Activated CD8-positive, alpha-beta T cell treated with anti-CD3 and anti-CD28 coated beads for 36 hours (primary cell): ENCODE measurements around the gene RAD50. TPM values are rescaled to one million over a fixed set of nuclear protein-coding genes. Genes with fewer than 3 reads are reported as not detected.
"Not testable (repeated sequence)": the region's sequence is repeated elsewhere in the genome, so short reads cannot be mapped to it uniquely, and the experiment has no call there.

Experiments used
- ATAC-seq: fragments of 200-7000 bp; cut with Tn5 transposase; one replicate; pipeline ENCODE4 v1.10.0; 2021; ENCODE audit warnings: mild to moderate bottlenecking, moderate library complexity
- CTCF ChIA-PET: fragments of 350-600 bp; sonication (Branson Sonifier 250); formaldehyde crosslinking; loops from one replicate; lab custom pipeline; 2021; ENCODE audit warnings: antibody characterized with exemption; lab: Charles Lee
- POLR2A ChIA-PET: fragments of 350-600 bp; sonication (Branson Sonifier 250); formaldehyde crosslinking; loops from one replicate; lab custom pipeline; 2021; ENCODE audit warnings: antibody characterized with exemption; lab: Charles Lee
- DNase-seq: peaks from one replicate; pipeline ENCODE4 v3.0.0-alpha.2; 2020
- H3K27ac Mint-ChIP-seq: one replicate; pipeline ENCODE4 v1.8.0; 2021; ENCODE audit warnings: mild to moderate bottlenecking, mixed read lengths
- H3K27me3 Mint-ChIP-seq: one replicate; pipeline ENCODE4 v1.8.0; 2021; ENCODE audit warnings: mixed read lengths
- H3K36me3 Mint-ChIP-seq: one replicate; pipeline ENCODE4 v1.8.0; 2021; ENCODE audit warnings: low read depth, mixed read lengths
- H3K4me1 Mint-ChIP-seq: one replicate; pipeline ENCODE4 v1.8.0; 2021; ENCODE audit warnings: low read depth, mixed read lengths
- H3K4me3 Mint-ChIP-seq: one replicate; pipeline ENCODE4 v1.8.0; 2021; ENCODE audit warnings: mild to moderate bottlenecking, moderate library complexity, mixed read lengths
- H3K9me3 Mint-ChIP-seq: one replicate; pipeline ENCODE4 v1.8.0; 2021; ENCODE audit warnings: mixed read lengths
- intact Hi-C: fragments of 100-400 bp; cut with micrococcal nuclease; formaldehyde crosslinking; loops from one replicate; pipeline ENCODE4 v1.10.0; 2022
- total RNA-seq, 2 experiments: library from RNA; stranded (reverse); gene quantifications; one replicate each; pipeline ENCODE4 v1.2.3, GENCODE V29; 2021
- TF ChIP-seq, protein P1 (sequence below): fragments of 200-600 bp; IDR thresholded peaks from one replicate; pipeline ENCODE4 v1.8.0; 2022; ENCODE audit warnings: antibody characterized with exemption, mild to moderate bottlenecking

Gene RAD50
- total RNA-seq, 2 experiments from 2014 or later, result 46.4 to 48.9 TPM

DNA sequence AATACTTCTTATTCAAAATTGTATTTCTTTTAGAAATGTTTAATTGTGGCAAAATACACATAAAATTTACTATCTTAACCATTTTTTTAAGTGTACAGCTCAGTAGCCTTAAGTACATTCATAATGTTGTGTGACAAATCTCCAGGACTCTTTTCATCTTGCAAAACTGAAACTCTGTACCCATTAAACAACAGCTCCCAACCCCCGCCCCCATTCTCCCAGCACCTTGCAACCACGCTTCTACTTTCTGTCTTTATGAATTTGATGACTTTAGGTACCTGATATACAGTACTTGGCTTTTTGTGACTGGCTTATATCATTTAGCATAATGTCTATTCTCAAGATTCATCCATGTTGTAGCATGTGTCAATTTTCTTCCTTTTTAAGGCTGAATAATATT, 10.7 kb upstream of the RAD50 start:
- H3K27ac Mint-ChIP-seq, result no peak overlapping the region
- peak; percentile 85 for ATAC-seq
- no peaks in the 10 kb centered on the region for H3K9me3 Mint-ChIP-seq
- ChIA-PET POLR2A (interaction anchor here (0.9 to 1.4 kb wide), 2 partner anchors 16 to 23 kb away, joined by 3 to 4 read pairs; no protein-coding TSS in a partner anchor), CTCF (interaction anchor here (1.0 to 6.1 kb wide), 4 partner anchors 13 to 274 kb away, joined by 3 to 31 read pairs (median 3); no protein-coding TSS in a partner anchor)
- no peaks in the 10 kb centered on the region for H3K36me3 Mint-ChIP-seq
- DNase-seq, result peak; percentile 86
- TF ChIP-seq, protein P1, sequence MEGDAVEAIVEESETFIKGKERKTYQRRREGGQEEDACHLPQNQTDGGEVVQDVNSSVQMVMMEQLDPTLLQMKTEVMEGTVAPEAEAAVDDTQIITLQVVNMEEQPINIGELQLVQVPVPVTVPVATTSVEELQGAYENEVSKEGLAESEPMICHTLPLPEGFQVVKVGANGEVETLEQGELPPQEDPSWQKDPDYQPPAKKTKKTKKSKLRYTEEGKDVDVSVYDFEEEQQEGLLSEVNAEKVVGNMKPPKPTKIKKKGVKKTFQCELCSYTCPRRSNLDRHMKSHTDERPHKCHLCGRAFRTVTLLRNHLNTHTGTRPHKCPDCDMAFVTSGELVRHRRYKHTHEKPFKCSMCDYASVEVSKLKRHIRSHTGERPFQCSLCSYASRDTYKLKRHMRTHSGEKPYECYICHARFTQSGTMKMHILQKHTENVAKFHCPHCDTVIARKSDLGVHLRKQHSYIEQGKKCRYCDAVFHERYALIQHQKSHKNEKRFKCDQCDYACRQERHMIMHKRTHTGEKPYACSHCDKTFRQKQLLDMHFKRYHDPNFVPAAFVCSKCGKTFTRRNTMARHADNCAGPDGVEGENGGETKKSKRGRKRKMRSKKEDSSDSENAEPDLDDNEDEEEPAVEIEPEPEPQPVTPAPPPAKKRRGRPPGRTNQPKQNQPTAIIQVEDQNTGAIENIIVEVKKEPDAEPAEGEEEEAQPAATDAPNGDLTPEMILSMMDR, result no peak
- H3K4me3 Mint-ChIP-seq, result no peak overlapping the region
- peaks cover 28% of the 10 kb centered on the region for H3K4me1 Mint-ChIP-seq
- H3K27me3 Mint-ChIP-seq, result peaks cover 2% of the 10 kb centered on the region
- intact Hi-C loops, result no loop called here

DNA sequence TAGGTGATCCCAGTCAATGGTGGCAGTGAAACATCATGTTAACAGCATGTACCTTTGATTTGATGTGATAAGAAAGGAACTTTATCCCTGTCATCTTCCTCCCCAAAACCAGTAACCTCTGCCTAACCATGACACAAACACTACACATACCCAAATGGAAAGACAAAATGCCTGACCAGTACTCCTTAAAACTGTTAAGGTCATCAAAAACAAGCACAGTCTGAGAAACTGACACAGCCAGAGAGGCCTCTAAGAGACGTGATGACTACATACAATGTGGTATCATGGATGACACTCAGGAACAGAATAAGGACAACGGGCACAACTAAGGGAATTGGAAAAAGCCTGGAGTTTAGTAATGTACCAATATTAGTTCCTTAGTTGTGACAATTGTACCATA, 9.5 kb upstream of the RAD50 start:
- intact Hi-C loops, result no loop called here
- H3K27me3 Mint-ChIP-seq, result peaks cover 2% of the 10 kb centered on the region
- H3K36me3 Mint-ChIP-seq, result no peaks in the 10 kb centered on the region
- ATAC-seq, result no peak
- H3K27ac Mint-ChIP-seq, result no peak overlapping the region
- no peak for DNase-seq
- H3K9me3 Mint-ChIP-seq, result no peaks in the 10 kb centered on the region
- TF ChIP-seq, protein P1, result no peak
- H3K4me1 Mint-ChIP-seq, result peaks cover 28% of the 10 kb centered on the region
- POLR2A ChIA-PET, result no interaction called here
- CTCF ChIA-PET, result interaction anchor here (6.1 kb wide), 1 partner anchor 20 kb away, joined by 31 read pairs; no protein-coding TSS in a partner anchor
- no peak overlapping the region for H3K4me3 Mint-ChIP-seq

DNA sequence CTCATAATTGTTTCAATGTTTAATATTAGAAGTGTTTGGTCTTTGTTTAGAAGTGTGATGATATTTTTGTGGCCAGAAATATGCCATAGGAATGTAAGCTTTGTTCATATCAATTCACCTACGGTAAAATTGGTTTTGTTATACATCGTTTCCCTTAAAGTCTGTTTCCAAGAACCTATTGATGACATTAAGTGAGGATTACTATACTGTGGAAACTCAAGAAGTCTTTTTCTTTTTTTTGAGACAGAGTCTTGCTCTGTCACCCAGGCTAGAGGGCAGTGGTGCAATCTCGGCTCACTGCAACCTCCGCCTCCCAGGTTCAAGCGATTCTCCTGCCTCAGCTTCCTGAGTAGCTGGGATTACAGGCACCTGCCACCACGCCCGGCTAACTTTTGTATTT, 7.9 kb upstream of the RAD50 start:
- intact Hi-C loops, H3K9me3 Mint-ChIP-seq, POLR2A ChIA-PET, ATAC-seq, H3K4me3 Mint-ChIP-seq, H3K27ac Mint-ChIP-seq, H3K27me3 Mint-ChIP-seq, H3K36me3 Mint-ChIP-seq, DNase-seq: not testable (repeated sequence)
- H3K4me1 Mint-ChIP-seq, result peaks cover 25% of the 10 kb centered on the region
- CTCF ChIA-PET, result interaction anchor here (1.0 to 6.1 kb wide), 5 partner anchors 17 to 33 kb away, joined by 3 to 31 read pairs (median 3); no protein-coding TSS in a partner anchor

DNA sequence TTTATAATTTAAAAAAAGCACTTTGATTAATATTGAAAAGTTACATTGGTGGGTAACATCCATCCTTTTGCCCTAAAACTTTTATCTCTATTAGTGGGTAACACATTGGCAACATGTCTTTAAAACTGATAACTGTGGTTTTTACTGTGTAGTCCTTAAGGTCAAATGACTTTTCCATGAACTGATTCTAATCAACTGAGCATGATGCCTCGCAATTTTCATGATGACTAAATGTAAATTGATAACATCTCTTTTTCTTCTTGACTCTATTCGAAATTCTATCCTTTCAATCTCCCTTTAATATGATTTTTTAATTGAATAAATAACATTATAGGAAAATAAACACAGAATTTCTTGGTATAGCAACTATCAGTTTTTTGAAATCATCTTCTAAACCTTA, 7.2 kb upstream of the RAD50 start:
- H3K4me1 Mint-ChIP-seq, result peaks cover 19% of the 10 kb centered on the region
- no peak for DNase-seq
- intact Hi-C loops, result no loop called here
- no peak for ATAC-seq
- peaks cover 2% of the 10 kb centered on the region for H3K27me3 Mint-ChIP-seq
- TF ChIP-seq, protein P1, result no peak
- H3K36me3 Mint-ChIP-seq, result no peaks in the 10 kb centered on the region
- H3K9me3 Mint-ChIP-seq, result no peaks in the 10 kb centered on the region
- POLR2A ChIA-PET, result no interaction called here
- H3K27ac Mint-ChIP-seq, result no peak overlapping the region
- no peak overlapping the region for H3K4me3 Mint-ChIP-seq
- CTCF ChIA-PET, result interaction anchor here (1.2 to 6.1 kb wide), 3 partner anchors 18 to 23 kb away, joined by 3 to 31 read pairs (median 4); no protein-coding TSS in a partner anchor

DNA sequence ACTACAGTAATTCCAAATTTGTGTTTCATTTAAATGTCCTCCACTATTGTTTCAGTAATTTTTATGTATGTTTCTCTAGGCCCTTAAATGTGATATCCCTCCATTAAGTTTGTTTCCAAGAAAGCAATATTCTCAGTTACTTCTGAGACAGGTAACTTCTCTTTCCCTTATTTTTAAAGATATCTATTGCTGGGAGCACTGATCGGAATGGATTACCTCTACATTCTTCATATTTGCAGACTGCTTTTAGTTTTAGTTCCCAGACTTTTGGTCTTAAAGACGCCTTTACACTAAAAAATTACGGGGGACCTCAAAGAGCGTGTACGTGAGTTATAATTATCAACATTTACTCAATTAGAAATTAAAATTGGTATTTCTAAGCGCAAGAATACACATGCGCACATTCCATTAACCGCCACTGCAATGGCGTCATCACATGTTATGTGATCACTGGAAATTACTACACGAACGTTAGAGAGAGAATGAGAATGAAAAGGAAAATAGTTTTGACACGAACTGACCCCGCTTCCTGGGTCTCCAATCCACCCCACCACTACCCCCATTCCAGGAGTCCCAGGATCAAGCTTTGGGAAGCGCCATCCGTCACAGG, 519 bp upstream of the RAD50 start:
- CTCF ChIA-PET, result interaction anchor here (0.6 to 1.0 kb wide), 4 partner anchors 29 to 59 kb away, joined by 3 to 5 read pairs (median 3); no protein-coding TSS in a partner anchor
- POLR2A ChIA-PET, result interaction anchor here (1.0 to 2.9 kb wide), 7 partner anchors 12 to 195 kb away, joined by 3 to 10 read pairs (median 4); no protein-coding TSS in a partner anchor
- intact Hi-C loops, result no loop called here

More for the DNA sequence above, 519 bp upstream of the RAD50 start:
- Mint-ChIP-seq H3K36me3 (peaks cover 15% of the 10 kb centered on the region), H3K4me1 (peaks cover 26% of the 10 kb centered on the region), H3K4me3 (peak overlapping the region; percentile 92), H3K27me3 (no peaks in the 10 kb centered on the region), H3K27ac (peak overlapping the region; percentile 96), H3K9me3 (peaks cover 5% of the 10 kb centered on the region)
- TF ChIP-seq, protein P1, result no peak
- ATAC-seq, result no peak
- no peak for DNase-seq
